Stimulated activated CD4-positive, alpha-beta T cell treated with anti-CD3 and anti-CD28 coated beads, Interleukin-12 subunit alpha, Interleukin-12 subunit beta, amount 100 ng/mL, for 24 hours (primary cell): ENCODE results near the gene PJVK.

Experiments used
- DNase-seq, 2 experiments: peaks; one replicate each; pipeline ENCODE4 v3.0.0-alpha.2; 2020; ENCODE audit warnings: low read depth in 2 of 2

Gene PJVK

DNA sequence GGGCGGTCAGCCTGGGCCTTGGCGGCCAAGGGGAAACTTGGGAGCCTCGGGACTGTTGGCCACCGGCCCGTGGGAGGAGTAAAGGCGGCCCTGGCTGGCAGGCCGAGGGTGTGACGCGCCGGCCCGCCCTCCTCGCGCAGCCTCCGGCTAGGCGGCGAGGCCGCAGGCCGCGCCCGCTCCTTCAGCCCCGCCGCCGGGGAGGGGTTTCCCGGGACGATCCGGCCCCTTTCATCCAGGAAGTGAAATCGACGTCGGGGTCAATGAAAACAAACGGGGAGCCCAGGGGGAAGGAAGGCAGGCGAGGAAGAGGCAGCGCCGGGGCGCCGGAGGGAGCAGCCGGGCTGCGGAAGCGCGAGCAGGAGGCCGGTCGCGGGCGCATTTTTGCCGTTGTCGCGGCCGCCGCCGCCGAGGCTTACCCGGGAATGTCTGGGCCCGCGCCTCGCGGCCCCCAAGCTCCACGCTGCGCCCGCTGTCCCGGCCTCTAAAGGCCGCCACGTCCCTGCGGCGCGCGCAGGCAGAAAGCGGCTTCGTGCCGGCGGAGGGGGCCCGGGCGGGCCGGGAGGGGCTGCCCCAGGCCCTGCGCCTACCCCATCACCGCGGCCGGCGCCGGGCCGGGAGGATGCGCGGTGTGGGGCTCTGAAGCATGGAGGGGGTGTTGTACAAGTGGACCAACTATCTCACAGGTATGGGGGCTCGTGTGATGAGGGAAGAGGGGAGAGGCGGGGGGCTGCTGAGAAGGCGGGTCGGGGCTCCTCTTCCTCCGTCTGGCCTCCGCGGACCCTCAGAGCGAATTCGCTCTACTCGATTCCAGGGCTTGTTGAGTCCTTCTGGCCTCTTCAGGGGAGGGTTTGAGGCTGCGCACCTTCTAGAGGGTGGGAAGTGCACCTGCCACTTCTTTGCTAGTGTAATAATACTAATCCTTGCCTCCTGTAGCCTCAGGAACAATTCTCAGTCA lies 29.3 kb downstream of the PJVK start, which contains the start of gene PLEKHA3:
Gene PLEKHA3 (plus strand): TSS at position 231 of the 955 bp plus-strand sequence. CDS start 413 bp downstream, at position 644.
- peak; percentile 55 to 77 for DNase-seq

DNA sequence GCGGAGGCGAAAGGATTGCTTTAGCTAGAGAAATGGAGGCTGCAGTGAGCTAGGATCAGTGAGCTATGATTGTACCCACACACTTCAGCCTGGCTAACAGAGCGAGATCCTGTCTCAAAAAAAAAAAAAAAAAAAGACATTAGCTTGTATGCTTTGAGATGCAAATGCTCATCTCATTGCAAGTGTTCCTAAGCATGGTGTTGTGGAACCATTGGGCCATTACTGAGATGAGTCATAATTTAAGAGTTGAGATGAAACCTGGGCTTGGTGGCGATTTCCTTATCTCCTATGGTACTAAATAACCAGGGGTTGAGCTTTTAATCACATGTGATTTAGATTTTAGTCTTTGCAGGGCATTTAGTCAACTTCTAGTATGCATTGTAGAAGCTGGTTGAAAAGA lies 31.3 kb downstream of the PJVK start:
- no peak for DNase-seq

DNA sequence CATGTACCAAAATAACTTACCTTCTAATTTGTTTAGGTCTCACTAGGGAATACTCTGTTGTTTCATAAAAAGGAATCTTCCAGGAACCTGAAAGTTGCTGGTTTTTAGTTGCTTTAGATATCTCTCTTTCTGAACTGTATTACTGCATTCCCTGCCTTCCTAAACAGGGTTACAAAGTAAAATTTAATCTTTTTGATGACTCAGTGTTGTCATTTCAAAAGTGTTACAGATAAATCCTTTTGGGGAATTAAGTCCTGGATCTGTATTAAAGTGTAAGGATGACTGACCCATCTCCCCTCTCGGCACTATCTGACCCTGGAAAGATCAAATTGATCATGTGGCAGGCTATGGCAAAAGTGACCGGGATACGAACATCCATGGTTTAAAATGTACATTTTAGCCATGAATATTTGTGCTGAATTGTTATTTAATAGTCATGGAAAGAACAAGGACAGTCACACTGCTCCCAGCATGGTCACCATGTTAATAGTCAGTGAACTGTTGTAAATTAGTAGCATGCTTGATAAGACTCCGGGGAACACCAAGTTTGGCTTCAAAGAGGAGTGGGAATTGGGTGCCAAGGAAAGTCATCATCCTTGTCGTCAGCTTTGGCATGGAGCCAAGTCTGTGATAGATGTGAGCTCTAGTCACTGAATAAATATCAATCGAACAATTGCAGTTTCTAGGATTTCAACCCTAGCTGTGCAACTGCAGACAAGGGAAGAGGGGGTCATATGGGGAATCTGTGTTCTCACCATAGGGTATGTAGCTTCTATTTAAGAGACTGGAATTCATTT lies 33.3 kb downstream of the PJVK start:
- no peak for DNase-seq

DNA sequence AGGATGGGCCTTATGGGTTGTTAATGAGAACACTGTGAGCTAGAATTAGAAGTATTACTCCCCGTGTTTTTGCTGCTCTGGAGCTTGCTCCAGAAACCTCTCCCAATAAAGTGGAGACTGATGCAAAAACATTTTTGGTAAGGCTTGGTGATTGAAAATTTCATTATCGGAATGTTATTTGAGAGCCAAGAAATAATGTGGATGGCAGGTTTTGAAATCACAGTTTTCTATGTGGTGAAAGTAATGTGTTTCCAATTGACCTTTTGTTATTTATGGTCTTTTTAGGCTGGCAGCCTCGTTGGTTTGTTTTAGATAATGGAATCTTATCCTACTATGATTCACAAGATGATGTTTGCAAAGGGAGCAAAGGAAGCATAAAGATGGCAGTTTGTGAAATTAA lies 34.2 kb downstream of the PJVK start:
- no peak for DNase-seq

DNA sequence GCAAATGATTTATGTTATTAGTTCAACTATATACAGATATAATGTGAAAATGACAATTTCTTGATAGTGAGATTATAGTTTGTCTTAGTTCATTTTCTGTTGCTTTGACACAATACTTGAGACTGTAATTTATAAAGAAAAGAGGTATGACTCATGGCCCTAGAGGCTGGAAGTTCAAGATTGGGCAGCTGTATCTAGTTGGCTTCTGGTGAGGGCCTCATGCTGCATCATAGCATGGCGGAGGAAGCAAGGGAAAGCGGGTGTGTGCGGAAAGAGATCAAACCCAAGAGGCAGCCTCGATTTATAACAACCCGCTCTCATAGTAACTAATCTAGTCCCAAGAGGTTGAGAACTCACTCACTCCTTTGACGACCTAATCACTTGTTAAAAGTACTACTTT lies 40.4 kb downstream of the PJVK start:
- no peak for DNase-seq

DNA sequence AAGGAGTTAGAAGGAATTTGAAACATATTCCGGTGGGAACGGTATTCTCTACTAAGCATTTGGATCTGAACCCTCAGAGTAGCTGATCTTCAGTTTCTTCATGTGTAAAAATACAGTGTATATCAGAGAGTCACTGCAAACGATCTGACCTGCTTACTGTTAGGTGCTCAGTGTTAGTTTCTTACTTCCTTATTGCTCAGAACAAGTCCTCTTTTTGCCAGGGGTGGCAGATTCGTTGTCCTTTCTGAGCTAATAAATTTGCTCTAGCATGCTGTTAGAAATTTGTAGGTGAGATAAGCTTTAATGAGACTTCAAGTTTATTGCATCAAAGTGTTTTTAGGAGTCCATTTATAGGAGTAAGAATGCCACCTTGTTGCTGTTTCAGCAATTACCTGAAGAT lies 44.9 kb downstream of the PJVK start:
- DNase-seq = no peak

DNA sequence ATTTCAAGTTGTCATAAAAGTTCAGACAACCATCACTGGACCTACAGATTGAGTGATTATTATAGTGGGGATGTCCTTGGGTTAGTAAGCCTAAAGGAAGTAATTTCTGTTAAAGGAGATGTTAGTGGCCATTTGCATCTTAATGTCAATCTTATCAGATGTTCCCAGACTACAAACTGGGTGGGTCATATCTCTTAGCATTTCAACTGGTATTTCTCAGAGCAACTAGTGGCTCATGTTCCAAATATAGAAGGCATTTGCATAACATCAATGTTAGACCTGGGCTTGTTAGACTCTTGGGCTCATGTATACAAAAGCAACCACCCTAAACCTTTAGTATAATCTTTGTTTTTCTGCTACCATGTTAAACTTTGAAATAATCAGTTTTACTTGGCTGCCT lies 47.0 kb downstream of the PJVK start:
- no peak for DNase-seq

DNA sequence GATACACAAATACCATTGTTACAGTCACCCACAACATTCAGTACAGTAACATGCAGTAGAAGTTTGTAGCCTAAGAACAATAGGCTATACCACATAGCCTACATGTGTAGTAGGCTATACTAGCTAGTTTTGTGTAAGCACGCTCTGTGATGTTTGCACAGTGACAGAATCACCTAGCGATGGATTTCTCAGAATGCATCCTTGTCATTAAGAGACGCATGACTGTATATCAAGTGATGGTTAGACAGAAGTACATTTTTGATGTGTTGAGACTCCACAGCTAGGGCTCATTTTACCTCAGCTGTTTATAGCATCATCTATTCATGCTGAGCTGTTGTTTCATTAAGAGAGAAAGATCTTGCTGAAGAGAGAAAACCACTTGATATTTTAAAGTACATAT lies 48.5 kb downstream of the PJVK start:
- no peak for DNase-seq

DNA sequence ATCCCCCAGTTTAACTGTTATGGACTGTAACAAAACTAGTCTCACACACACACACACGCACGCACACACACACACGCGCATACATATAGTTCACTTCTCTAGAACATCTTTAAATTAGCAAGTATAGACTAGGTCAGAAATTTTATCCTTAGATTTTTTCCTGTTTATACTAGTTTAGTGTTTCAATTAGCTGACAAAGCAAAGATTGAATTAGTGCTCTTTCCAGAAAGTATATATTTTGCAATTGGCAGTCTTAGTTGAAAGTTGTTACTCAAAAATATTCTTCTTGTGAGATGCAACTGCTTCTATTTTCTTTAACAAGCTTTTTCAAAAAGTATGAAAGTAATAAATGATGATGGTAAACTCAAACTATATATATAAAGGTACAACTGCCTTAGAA lies 51.6 kb downstream of the PJVK start:
- DNase-seq = no peak

DNA sequence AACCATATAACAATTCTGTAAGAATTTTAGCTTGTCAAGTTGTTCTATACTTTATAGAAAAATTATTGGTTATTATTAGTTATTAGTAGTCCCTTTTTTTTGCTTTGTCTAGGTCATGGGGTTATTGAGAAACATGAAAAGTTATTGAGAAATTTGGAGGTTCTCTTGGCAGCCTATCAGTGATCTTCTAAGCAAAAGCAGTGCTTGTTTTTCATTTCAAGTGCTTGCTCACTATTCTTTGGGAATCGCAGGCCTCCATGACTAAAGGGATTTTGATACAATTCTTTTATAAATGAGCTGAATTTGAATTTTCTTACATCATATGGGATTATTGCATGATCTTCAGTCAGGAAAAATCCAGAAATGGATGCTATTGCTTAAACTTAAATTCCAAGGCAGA lies 54.9 kb downstream of the PJVK start:
- no peak for DNase-seq

DNA sequence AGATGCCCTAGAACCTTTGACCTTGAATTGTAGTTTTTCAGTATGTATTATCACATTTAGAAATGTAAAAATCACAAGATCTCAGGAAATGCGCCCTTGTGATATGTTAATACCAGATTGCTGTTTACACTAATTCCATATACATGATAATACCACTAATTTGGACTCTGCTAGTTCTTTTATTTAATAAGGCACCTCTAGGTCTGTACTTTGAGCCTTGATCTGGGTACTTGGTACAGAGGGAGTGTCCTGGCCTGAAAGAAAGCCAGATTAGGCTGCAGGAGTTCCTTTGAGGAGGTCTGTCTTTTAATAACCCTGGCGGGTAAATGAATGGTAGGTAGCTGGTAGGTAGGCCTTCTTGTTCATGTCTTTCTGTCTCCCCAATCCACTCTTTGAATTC lies 55.3 kb downstream of the PJVK start:
- no peak for DNase-seq

DNA sequence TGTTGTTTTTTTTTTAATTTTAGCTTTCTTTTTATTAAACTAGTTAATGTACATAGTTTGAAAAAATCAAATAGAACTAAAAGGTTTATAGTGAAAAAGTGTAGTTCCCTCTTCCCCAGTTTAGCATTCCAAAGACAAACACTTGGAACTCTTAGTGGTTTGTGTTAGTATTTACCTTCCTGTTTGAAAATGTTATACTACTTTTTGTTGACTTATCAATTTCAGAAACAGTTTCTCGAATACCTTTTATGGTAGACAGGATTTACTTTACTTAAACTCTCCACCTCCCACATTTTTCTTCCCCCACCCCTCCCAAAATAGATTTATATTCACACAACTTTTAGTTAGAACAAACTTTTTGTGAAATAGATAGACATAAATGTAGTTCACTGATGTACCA lies 55.8 kb downstream of the PJVK start:
- DNase-seq = no peak

DNA sequence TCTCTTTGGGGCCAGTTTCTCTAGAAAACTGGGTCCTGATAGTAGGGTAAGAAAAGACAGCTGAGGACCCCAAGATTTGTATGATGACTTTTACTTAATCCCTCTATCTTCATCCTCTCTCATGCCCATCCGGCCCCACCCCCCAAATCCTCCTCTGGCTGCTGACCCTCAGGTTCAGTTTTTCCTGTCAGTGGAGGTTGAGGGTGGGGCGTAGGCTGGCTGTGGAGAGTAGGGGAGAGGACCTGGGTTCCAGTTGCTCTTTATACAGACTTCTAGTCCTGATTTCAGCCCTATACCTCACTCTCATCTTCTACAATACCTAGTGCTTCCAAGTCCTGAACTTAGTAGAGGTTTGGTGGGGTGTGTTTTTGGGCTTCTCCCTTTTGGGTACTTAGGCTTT lies 57.5 kb downstream of the PJVK start:
- no peak for DNase-seq

DNA sequence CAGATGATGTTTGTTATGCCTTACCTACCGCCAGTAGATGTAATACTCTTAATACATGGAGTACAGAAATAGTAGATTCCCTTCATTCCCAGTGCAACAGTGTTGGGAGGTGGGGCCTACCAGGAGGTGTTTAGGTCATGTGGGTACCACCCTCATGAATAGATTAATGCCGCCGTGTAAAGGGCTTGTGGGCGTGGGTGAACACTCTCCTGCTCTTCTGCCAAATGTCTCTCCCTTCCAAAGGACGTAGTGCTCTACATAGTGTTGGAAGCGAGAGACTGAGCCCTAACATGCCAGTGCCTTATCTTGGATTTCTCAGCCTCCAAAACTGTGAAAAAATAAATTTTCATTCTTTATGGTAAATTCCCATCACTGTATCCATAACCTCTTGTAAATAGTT lies 59.2 kb downstream of the PJVK start:
- DNase-seq = no peak
